HUES64 (cell line): ENCODE data around the gene ZNF324.

Experiments
- H3K27ac ChIP-seq: 2 replicates; pipeline ENCODE4 v1.7.0; 2013; ENCODE audit warnings: low read depth, low read length, inconsistent platforms
- H3K27me3 ChIP-seq: 2 replicates; pipeline ENCODE4 v1.6.1; 2013; ENCODE audit warnings: mild to moderate bottlenecking, low read length; ENCODE audit not compliant: insufficient read depth
- H3K36me3 ChIP-seq: 2 replicates; pipeline ENCODE4 v1.6.1; 2013; ENCODE audit warnings: mild to moderate bottlenecking, low read length; ENCODE audit not compliant: insufficient read depth
- H3K4me1 ChIP-seq: 2 replicates; pipeline ENCODE4 v1.6.1; 2013; ENCODE audit warnings: mild to moderate bottlenecking, low read length, moderate library complexity; ENCODE audit not compliant: insufficient read depth
- H3K4me3 ChIP-seq: 2 replicates; pipeline ENCODE4 v1.5.1; 2013; ENCODE audit warnings: mild to moderate bottlenecking, low read length, moderate library complexity
- H3K9ac ChIP-seq: 2 replicates; pipeline ENCODE4 v1.6.1; 2013; ENCODE audit warnings: mild to moderate bottlenecking, low read depth, low read length
- H3K9me3 ChIP-seq: 2 replicates; pipeline ENCODE4 v1.6.1; 2013; ENCODE audit warnings: low read depth, low read length; ENCODE audit not compliant: insufficient read depth
- WGBS: fragments of 150-250, 120-280 bp; methylation state at CpG from one replicate; pipeline ENCODE4 v1.1.7; 2013; ENCODE audit warnings: missing lambda C conversion rate; 5-methylcytosine and 5-hydroxymethylcytosine counted together

The ZNF324 gene

GRCh38 chr19:58518256-58519086 is 51.6 kb downstream of the ZNF324 start:
- Histone ChIP-seq H3K9me3 (no peaks in the 10 kb centered on the region), H3K4me3 (peak overlapping the region; percentile 66), H3K27ac (peak overlapping the region; percentile 99), H3K27me3 (no peaks in the 10 kb centered on the region), H3K9ac (peak overlapping the region; percentile 98), H3K4me1 (peaks cover 22% of the 10 kb centered on the region), H3K36me3 (peaks cover 3% of the 10 kb centered on the region; the same call in 1 of the 2 replicates)
- WGBS: 26% methylated on average over 20 of the region's 22 CpGs

GRCh38 chr19:58519087-58519354 is 52.1 kb downstream of the ZNF324 start:
- under 1% methylated on average over 14 of the region's 14 CpGs for WGBS
- Histone ChIP-seq H3K9ac (peak overlapping the region; percentile 98), H3K36me3 (peaks cover 3% of the 10 kb centered on the region; the same call in 1 of the 2 replicates), H3K27ac (peak overlapping the region; percentile 99), H3K4me3 (peak overlapping the region; percentile 66), H3K4me1 (peaks cover 22% of the 10 kb centered on the region), H3K9me3 (no peaks in the 10 kb centered on the region), H3K27me3 (no peaks in the 10 kb centered on the region)

GRCh38 chr19:58519355-58520256 is 52.7 kb downstream of the ZNF324 start, which contains the start of gene ZBTB45:
ZBTB45 (minus strand) TSS chr19:58519810; CDS start chr19:58517673, 2,137 bp downstream.
- peak within 1 kb of the TSS; percentile 99 for H3K27ac ChIP-seq

GRCh38 chr19:58520257-58520599 is 53.3 kb downstream of the ZNF324 start:
- Histone ChIP-seq H3K27ac (peak overlapping the region; percentile 99), H3K4me3 (peak overlapping the region; percentile 66)
- 25% methylated on average over 5 of the region's 7 CpGs for WGBS

More at GRCh38 chr19:58519355-58520256, 52.7 kb downstream of the ZNF324 start, which contains the start of gene ZBTB45:
- Histone ChIP-seq H3K36me3 (peaks cover 3% of the 10 kb centered on the region; the same call in 1 of the 2 replicates), H3K27me3 (no peaks in the 10 kb centered on the region), H3K4me1 (peaks cover 22% of the 10 kb centered on the region), H3K9me3 (no peaks in the 10 kb centered on the region), H3K4me3 (peak within 1 kb of the TSS; percentile 66), H3K9ac (peak within 1 kb of the TSS; percentile 98)
- WGBS: under 1% methylated on average over 87 of the region's 87 CpGs

GRCh38 chr19:58521651-58522050 is 54.8 kb downstream of the ZNF324 start:
- H3K27ac ChIP-seq: no peak overlapping the region
- no peaks in the 10 kb centered on the region for H3K9me3 ChIP-seq
- 93% methylated on average over 4 of the region's 4 CpGs for WGBS
- no peak overlapping the region for H3K4me3 ChIP-seq
- H3K4me1 ChIP-seq: peaks cover 24% of the 10 kb centered on the region
- no peak overlapping the region for H3K9ac ChIP-seq
- H3K27me3 ChIP-seq: no peaks in the 10 kb centered on the region
- peaks cover 2% of the 10 kb centered on the region; the same call in 1 of the 2 replicates for H3K36me3 ChIP-seq

More at GRCh38 chr19:58520257-58520599, 53.3 kb downstream of the ZNF324 start:
- H3K27me3 ChIP-seq: no peaks in the 10 kb centered on the region
- peak overlapping the region; percentile 98 for H3K9ac ChIP-seq
- peaks cover 3% of the 10 kb centered on the region; the same call in 1 of the 2 replicates for H3K36me3 ChIP-seq
- H3K9me3 ChIP-seq: no peaks in the 10 kb centered on the region
- H3K4me1 ChIP-seq: peaks cover 22% of the 10 kb centered on the region

GRCh38 chr19:58522709-58523108 is 55.8 kb downstream of the ZNF324 start:
- H3K9me3 ChIP-seq: no peaks in the 10 kb centered on the region
- no peak overlapping the region for H3K9ac ChIP-seq
- no peak overlapping the region; the same call in 1 of the 2 replicates for H3K27ac ChIP-seq
- 53% methylated on average over 3 of the region's 3 CpGs for WGBS
- no peaks in the 10 kb centered on the region for H3K36me3 ChIP-seq
- H3K27me3 ChIP-seq: no peaks in the 10 kb centered on the region
- H3K4me1 ChIP-seq: peaks cover 24% of the 10 kb centered on the region
- H3K4me3 ChIP-seq: no peak overlapping the region
